GM18511 (cell line): Measurements from ENCODE around the gene THRAP3.
"Not testable (repeated sequence)": the region's sequence is repeated elsewhere in the genome, so short reads cannot be mapped to it uniquely, and the experiment has no call there.

ENCODE experiments used
- ATAC-seq: cut with Tn5 transposase; IDR thresholded peaks from one replicate; pipeline ENCODE4 v1.9.1; 2021; ENCODE audit warnings: mild to moderate bottlenecking, moderate library complexity; ENCODE audit not compliant: unreplicated experiment

Gene THRAP3

GRCh38 chr1:36248250-36248894 lies 24.1 kb downstream of the THRAP3 start:
- no peak for ATAC-seq

DNA sequence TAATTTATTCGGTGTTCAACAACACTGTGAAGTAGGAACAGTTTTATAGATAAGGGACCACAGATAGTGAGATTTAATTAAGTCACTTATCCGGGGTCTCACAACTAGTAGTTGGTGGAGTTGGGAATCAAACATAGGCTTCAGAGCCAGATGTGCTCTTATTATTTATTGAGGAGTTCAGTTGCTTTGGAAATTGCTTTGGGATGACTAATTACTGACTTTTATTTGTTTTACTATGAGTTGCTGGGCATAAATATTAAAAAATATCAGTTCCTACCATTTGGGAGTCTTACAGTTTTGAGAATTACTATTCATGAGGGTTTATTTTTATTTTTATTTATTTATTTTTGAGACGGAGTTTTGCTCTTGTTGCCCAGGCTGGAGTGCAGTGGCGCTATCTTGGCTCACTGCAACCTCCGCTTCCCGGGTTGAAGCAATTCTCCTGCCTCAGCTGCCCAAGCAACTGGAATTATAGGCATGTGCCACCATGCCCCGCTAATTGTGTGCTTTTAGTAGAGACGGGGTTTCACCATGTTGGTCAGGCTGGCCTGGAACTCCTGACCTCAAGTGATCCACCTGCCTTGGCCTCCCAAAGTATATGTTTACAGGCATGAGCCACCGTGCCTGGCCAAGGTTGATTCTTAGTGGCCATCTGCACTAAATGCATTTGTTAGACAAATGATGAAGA lies 27.7 kb downstream of the THRAP3 start:
- ATAC-seq, result no peak

DNA sequence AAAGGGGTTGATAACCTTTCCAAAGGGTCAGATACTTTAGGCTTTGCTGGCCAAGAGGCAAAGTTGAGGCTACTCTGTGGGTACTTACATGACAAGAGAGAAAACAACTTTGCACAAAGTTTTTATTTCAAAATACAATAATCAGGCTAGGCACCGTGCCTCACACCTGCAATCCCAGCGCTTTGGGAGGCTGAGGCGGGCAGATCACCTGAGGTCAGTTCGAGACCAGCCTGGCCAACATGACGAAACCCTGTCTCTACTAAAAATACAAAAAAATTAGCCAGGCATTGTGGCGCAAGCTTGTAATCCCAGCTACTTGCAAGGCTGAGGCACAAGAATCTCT lies 28.2 kb downstream of the THRAP3 start:
- ATAC-seq, result not testable (repeated sequence)

GRCh38 chr1:36253161-36253862 lies 29.1 kb downstream of the THRAP3 start:
- ATAC-seq, result no peak

DNA sequence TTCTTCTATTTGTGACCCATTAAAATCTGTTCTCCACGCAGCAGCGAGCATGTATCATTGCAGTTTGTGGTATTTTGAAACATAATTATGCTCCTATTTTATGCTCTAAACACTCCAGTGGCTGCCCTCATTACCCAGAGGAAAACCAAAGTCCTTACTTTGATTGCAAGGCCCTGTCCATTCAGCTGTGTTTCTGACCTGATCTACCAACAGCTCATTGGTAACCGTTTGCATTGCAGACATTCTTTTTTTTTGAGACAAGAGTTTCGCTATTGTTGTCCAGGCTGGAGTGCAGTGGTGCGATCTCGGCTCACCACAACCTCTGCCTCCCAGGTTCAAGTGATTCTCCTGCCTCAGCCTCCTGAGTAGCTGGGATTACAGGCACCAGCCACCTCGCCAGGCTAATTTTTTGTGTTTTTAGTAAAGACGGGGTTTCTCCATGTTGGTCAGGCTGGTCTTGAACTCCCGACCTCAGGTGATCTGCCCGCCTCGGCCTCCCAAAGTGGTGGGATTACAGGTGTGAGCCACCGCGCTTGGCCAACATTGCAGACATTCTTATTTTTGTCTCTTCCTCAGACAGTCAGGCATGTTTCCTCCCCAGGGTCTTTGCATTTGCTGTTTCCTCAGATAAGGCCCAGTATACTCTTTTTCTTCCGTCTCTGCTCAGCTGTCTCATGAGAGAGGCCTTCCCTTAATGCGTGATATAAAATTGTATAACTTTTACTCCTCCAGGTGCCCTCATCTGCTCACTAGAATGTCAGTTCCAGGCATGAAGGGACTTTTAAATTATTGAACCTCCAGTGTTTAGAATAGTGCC lies 32.5 kb downstream of the THRAP3 start:
- ATAC-seq, result no peak

GRCh38 chr1:36257375-36257767 lies 33.1 kb downstream of the THRAP3 start:
- ATAC-seq, result no peak

DNA sequence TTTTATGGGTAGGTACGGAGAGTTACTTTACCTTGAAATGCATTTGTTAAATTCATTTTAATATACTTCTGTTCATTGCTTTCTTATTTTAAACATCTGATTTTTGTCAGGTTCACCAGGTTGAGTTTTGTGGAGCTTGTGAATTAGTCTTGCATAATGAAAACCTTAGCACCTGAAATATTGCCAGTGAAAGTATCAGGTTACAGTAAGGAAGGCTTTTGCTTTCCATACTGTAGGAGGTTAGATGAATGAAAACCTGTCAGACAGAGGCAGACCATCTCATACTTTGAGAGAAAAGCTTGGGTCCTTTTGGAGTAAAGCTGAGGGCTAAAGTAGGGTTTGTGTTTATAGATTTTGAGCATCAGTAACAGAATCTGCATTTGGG lies 34.7 kb downstream of the THRAP3 start:
- no peak for ATAC-seq

- ATAC-seq, result no peak
These were observed 44.7 kb downstream of the THRAP3 start for GRCh38 chr1:36268981-36269380.

DNA sequence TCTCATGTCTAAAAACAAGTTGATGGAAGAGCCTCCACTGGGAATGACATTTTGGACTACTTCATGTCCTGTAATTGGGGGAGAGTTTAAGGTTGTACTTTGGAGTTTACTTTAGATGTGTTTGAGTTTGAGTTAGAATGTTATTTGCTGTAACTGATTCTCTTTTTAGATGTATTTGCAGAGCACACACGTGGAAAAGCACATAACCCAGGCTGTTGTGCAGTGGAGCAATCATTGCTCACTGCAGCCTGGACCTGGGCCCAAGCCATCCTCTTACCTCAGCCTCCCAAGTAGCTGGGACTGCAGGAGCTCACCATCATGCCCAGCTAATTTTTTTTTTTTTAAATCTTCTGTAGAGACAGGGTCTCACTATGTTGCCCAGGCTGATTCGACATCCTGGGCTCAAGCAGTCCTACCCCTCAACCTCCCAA lies 45.2 kb downstream of the THRAP3 start:
- ATAC-seq, result no peak

GRCh38 chr1:36273024-36273423 lies 48.8 kb downstream of the THRAP3 start:
- ATAC-seq, result no peak

GRCh38 chr1:36274201-36274600 lies 50.0 kb downstream of the THRAP3 start:
- no peak for ATAC-seq

GRCh38 chr1:36276688-36277087 lies 52.4 kb downstream of the THRAP3 start:
- ATAC-seq, result no peak

DNA sequence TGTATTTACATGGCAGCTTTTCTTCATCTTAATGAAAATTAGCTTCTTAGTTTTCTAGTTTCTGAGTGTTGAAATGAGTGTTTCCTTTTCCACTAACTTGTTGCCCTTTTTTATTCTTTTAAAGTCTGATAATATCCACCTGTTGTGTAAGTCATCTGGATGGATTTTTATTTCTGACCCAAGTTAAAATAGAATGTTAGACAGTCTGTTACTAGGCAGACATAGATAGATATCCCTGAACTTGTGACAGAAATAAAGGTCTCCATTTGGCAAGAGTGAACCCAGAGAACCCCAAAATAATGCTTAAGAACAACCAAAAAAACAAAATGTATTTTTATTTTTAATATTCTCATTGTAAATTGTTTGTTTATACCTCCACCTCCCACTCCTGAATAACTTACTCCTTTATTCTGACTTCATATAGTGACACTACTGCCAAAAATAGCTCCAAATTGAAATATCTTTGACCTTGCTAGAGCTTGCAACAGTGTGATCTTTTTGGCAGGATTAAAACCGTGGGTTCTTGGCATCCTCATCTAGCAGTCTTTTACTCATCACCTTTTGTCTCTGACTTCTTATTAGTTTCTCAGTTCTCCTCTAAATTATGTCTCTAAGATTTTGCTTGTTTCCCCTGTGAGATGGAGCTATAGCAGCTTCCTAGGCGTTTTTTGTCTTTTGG lies 55.0 kb downstream of the THRAP3 start:
- no peak for ATAC-seq

DNA sequence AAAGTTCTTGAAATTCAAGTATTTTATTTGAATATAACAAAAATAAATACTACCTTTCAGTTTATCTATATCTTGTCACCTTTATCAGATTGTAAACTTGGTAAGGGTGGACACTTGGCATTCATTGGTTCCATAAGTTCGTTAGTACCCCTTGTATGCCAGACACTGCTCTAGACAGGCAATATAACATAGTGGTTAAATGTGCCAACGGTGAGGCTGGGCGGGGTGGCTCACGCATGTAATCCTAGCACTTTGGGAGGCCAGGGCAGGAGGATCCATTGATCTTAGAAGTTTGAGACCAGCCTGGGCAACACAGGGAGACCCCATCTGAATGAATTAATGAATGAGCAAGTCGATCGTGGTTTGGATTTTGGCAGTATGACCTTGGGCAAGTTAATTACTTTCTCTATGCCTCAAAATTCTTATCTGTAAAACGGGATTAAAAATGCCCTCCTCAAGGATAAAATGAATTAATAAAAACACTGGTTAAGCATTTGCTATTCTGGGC lies 55.6 kb downstream of the THRAP3 start:
- ATAC-seq, result no peak

DNA sequence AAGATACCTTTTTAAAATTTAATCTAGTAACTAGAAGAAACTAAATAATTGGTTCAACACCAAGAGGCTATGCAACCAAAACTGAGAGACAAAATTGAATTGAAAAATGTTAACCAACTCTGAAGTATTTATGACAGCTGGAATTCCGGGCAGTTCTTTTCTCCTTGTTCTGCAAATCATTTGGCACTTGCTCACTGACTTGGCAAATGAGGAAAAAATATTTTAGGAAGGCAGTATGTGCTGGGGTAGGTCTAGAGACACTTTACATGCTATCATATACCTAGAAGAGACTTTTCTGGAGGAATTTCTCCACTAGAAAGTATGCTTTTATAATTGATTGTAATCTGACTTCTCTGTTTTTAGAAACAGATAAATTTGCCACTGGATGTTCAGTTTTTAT lies 59.8 kb downstream of the THRAP3 start:
- no peak for ATAC-seq

DNA sequence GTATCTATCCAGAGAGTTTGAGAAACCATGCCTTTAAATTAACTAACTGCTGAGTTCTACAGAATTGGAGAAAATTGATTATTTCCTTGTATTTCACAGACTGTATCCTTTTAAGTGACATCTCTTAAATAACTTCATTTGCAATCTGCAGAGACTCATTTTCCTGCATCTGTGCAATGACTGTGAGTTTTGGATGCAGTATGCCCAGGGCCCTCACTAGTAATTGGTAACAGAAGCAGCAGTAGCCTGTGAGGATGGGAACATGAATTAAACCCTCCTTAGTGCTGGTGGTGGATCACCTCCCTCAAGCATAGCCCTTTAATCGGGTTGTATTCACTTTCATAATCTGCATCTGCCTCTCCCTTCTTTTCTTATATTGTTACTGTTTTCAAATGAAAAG lies 60.3 kb downstream of the THRAP3 start:
- ATAC-seq, result no peak

DNA sequence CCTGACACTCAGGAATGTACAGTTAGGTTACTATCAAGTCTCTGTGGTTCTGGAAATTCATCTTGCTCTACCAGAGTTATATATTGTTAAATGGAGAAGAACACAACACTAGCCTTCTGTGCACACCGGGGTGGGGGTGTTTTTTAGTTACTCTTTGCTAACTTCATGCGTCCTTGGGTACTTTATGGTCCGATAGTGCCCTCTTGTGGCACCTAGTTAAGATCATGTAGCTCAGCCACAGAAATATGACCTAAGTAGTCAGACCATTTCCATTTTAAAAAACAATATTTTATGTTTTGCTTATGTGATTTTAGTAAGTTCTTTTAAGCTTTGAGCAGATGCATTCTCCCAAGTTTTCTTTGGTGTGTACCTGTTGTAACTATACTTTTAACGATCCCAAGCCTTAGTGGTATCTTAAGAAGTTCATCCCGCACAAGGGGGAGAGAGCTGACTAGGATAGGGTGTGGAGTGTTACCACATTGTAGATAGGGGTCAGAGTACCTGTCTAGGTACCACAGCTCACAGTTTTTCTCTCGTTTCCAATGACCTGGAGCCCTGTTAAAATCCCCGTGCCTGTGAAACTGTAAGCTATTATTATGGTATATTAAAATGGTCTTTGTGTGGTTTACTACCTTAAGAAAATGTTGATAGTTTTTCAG lies 61.3 kb downstream of the THRAP3 start:
- no peak for ATAC-seq

DNA sequence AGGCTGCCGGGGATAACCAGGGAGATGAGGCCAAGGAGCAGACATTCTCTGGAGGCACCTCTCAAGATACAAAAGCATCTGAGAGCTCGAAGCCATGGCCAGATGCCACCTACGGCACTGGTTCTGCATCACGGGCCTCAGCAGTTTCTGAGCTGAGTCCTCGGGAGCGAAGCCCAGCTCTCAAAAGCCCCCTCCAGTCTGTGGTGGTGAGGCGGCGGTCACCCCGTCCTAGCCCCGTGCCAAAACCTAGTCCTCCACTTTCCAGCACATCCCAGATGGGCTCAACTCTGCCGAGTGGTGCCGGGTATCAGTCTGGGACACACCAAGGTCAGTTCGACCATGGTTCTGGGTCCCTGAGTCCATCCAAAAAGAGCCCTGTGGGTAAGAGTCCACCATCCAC lies 62.6 kb downstream of the THRAP3 start:
- ATAC-seq, result no peak

GRCh38 chr1:36287595-36287994 lies 63.4 kb downstream of the THRAP3 start:
- ATAC-seq, result no peak

GRCh38 chr1:36295390-36295789 lies 71.1 kb downstream of the THRAP3 start:
- ATAC-seq, result no peak
